ENCODE measurements around the gene FASN.

The FASN gene

GRCh38 chr17:82086941-82087906 is 10.8 kb downstream of the FASN start:
- no peak for DNase-seq

- no peak for DNase-seq
These were observed 11.9 kb downstream of the FASN start for GRCh38 chr17:82085931-82086764.

- no peak for DNase-seq
These were observed 12.8 kb downstream of the FASN start for GRCh38 chr17:82085031-82085861.

- no peak for DNase-seq
These were observed 13.5 kb downstream of the FASN start for GRCh38 chr17:82084373-82085030.

- DNase-seq, result no peak
These were observed 14.3 kb downstream of the FASN start for GRCh38 chr17:82083533-82084359.

- DNase-seq, result no peak
These were observed 15.0 kb downstream of the FASN start for GRCh38 chr17:82083009-82083408.

GRCh38 chr17:82082456-82082855 is 15.6 kb downstream of the FASN start:
- DNase-seq, result no peak

GRCh38 chr17:82081966-82082365 is 16.1 kb downstream of the FASN start:
- no peak for DNase-seq

GRCh38 chr17:82081546-82081945 is 16.5 kb downstream of the FASN start:
- no peak for DNase-seq

- no peak for DNase-seq
These were observed 17.1 kb downstream of the FASN start for GRCh38 chr17:82080789-82081464.

GRCh38 chr17:82080048-82080788 is 17.8 kb downstream of the FASN start:
- DNase-seq, result no peak

GRCh38 chr17:82079001-82079677 is 18.9 kb downstream of the FASN start:
- DNase-seq, result no peak

- DNase-seq, result no peak
These were observed 19.6 kb downstream of the FASN start for GRCh38 chr17:82078433-82078832.

GRCh38 chr17:82077617-82078358 is 20.2 kb downstream of the FASN start:
- DNase-seq, result no peak

- no peak for DNase-seq
These were observed 21.0 kb downstream of the FASN start for GRCh38 chr17:82076785-82077591.

- no peak for DNase-seq
These were observed 21.8 kb downstream of the FASN start for GRCh38 chr17:82076018-82076784.

GRCh38 chr17:82073446-82073845 is 24.6 kb downstream of the FASN start:
- no peak for DNase-seq

Measured in DMS 273 treated with DMSO at 0.1 percent for 48 hours (cell line).